CD4-positive, alpha-beta T cell treated with Interleukin-17A for 1 hour (primary cell): ENCODE results near the gene LRRC36.
"Not testable (repeated sequence)": the region's sequence is repeated elsewhere in the genome, so short reads cannot be mapped to it uniquely, and the experiment has no call there.

Experiments used
- DNase-seq: peaks from one replicate; pipeline ENCODE4 v3.0.0-alpha.2; 2020

The LRRC36 gene

GRCh38 chr16:67350324-67350723, 23.7 kb downstream of the LRRC36 start:
- no peak for DNase-seq

- DNase-seq, result not testable (repeated sequence)
These were observed 25.8 kb downstream of the LRRC36 start for GRCh38 chr16:67352463-67352862.

- DNase-seq, result no peak
These were observed 29.8 kb downstream of the LRRC36 start for GRCh38 chr16:67356396-67356795.

GRCh38 chr16:67357561-67357960, 30.9 kb downstream of the LRRC36 start:
- DNase-seq, result no peak

GRCh38 chr16:67359540-67360269, 33.1 kb downstream of the LRRC36 start:
- not testable (repeated sequence) for DNase-seq

- no peak for DNase-seq
These were observed 34.4 kb downstream of the LRRC36 start for GRCh38 chr16:67361038-67361437.

GRCh38 chr16:67364600-67365235, 38.1 kb downstream of the LRRC36 start:
- DNase-seq, result peak; percentile 1

GRCh38 chr16:67370661-67371060, 44.0 kb downstream of the LRRC36 start:
- no peak for DNase-seq

- no peak for DNase-seq
These were observed 46.0 kb downstream of the LRRC36 start for GRCh38 chr16:67372664-67373063.

- not testable (repeated sequence) for DNase-seq
These were observed 49.4 kb downstream of the LRRC36 start for GRCh38 chr16:67376012-67376411.

- no peak for DNase-seq
These were observed 52.0 kb downstream of the LRRC36 start for GRCh38 chr16:67378642-67379041.

- DNase-seq, result no peak
These were observed 56.7 kb downstream of the LRRC36 start for GRCh38 chr16:67383284-67383683.

- DNase-seq, result no peak
These were observed 58.3 kb downstream of the LRRC36 start for GRCh38 chr16:67384778-67385510.

- no peak for DNase-seq
These were observed 60.3 kb downstream of the LRRC36 start for GRCh38 chr16:67386861-67387455.

GRCh38 chr16:67387479-67388079, 61.0 kb downstream of the LRRC36 start:
- no peak for DNase-seq

GRCh38 chr16:67388191-67388590, 61.6 kb downstream of the LRRC36 start:
- no peak for DNase-seq

GRCh38 chr16:67388591-67388990, 62.0 kb downstream of the LRRC36 start:
- DNase-seq, result no peak

GRCh38 chr16:67389911-67390815, 63.5 kb downstream of the LRRC36 start:
- peak; percentile 29 for DNase-seq

- no peak for DNase-seq
These were observed 64.3 kb downstream of the LRRC36 start for GRCh38 chr16:67390816-67391423.

- DNase-seq, result no peak
These were observed 65.0 kb downstream of the LRRC36 start for GRCh38 chr16:67391424-67392300.
